GM12875 (cell line): ENCODE data around the gene CTRB2.
"Not testable (repeated sequence)": the region's sequence is repeated elsewhere in the genome, so short reads cannot be mapped to it uniquely, and the experiment has no call there.

ENCODE experiments used
- H3K4me3 ChIP-seq: one replicate; pipeline ENCODE4 v1.5.1; 2011; ENCODE audit warnings: low read depth, low read length, control low read depth
- CTCF ChIP-seq: IDR thresholded peaks from 2 replicates; pipeline ENCODE4 v1.5.1; 2011; ENCODE audit warnings: low read depth, mild to moderate bottlenecking, control low read depth, inconsistent platforms, low read length, moderate library complexity, borderline replicate concordance; ENCODE audit not compliant: insufficient read depth

Gene CTRB2

GRCh38 chr16:75209944-75210343 is 3.0 kb upstream of the CTRB2 start:
- no peak overlapping the region for H3K4me3 ChIP-seq
- TF ChIP-seq CTCF: no peak

- H3K4me3 ChIP-seq: not testable (repeated sequence)
Measured at GRCh38 chr16:75209514-75209913, 2.6 kb upstream of the CTRB2 start.

- H3K4me3 ChIP-seq: no peak overlapping the region
- no peak for TF ChIP-seq CTCF
Measured at GRCh38 chr16:75208861-75209505, 2.0 kb upstream of the CTRB2 start.

- no peak overlapping the region for H3K4me3 ChIP-seq
- TF ChIP-seq CTCF: no peak
Measured at GRCh38 chr16:75208242-75208825, 1.4 kb upstream of the CTRB2 start.

- no peak overlapping the region for H3K4me3 ChIP-seq
- no peak for TF ChIP-seq CTCF
Measured at GRCh38 chr16:75207831-75208230, 870 bp upstream of the CTRB2 start.

- H3K4me3 ChIP-seq: not testable (repeated sequence)
Measured at GRCh38 chr16:75205961-75206748, 806 bp downstream of the CTRB2 start.

GRCh38 chr16:75205438-75205837 is 1.5 kb downstream of the CTRB2 start:
- not testable (repeated sequence) for H3K4me3 ChIP-seq

- not testable (repeated sequence) for H3K4me3 ChIP-seq
Measured at GRCh38 chr16:75204905-75205304, 2.1 kb downstream of the CTRB2 start.

GRCh38 chr16:75204410-75204758 is 2.6 kb downstream of the CTRB2 start:
- TF ChIP-seq CTCF: no peak
- H3K4me3 ChIP-seq: no peak overlapping the region
